Measurements from ENCODE around the gene RPL23.

The RPL23 gene

GRCh38 chr17:38853292-38854219 lies at the start of gene RPL23:
TSS of gene RPL23 (minus strand) at chr17:38853721. CDS start at chr17:38853710, 11 bp downstream.
- DNase-seq, result peak; percentile 95

GRCh38 chr17:38900978-38901656 lies 47.6 kb upstream of the RPL23 start:
- DNase-seq, result peak; percentile 65

- DNase-seq, result no peak
These were observed 45.9 kb upstream of the RPL23 start for GRCh38 chr17:38899421-38899820.

- DNase-seq, result peak; percentile 88
These were observed 45.4 kb upstream of the RPL23 start for GRCh38 chr17:38898812-38899348.

GRCh38 chr17:38898291-38898679 lies 44.8 kb upstream of the RPL23 start:
- DNase-seq, result no peak

- no peak for DNase-seq
These were observed 44.3 kb upstream of the RPL23 start for GRCh38 chr17:38897671-38898290.

GRCh38 chr17:38897176-38897575 lies 43.7 kb upstream of the RPL23 start:
- DNase-seq, result no peak

- DNase-seq, result no peak
These were observed 42.9 kb upstream of the RPL23 start for GRCh38 chr17:38896346-38896954.

GRCh38 chr17:38894276-38894675 lies 40.8 kb upstream of the RPL23 start:
- no peak for DNase-seq

GRCh38 chr17:38893607-38894006 lies 40.1 kb upstream of the RPL23 start:
- no peak for DNase-seq

- no peak for DNase-seq
These were observed 39.6 kb upstream of the RPL23 start for GRCh38 chr17:38893113-38893512.

GRCh38 chr17:38892620-38893019 lies 39.1 kb upstream of the RPL23 start:
- DNase-seq, result no peak

GRCh38 chr17:38892083-38892482 lies 38.6 kb upstream of the RPL23 start:
- no peak for DNase-seq

GRCh38 chr17:38891441-38891840 lies 37.9 kb upstream of the RPL23 start:
- DNase-seq, result no peak

- DNase-seq, result no peak
These were observed 36.9 kb upstream of the RPL23 start for GRCh38 chr17:38890410-38890746.

- no peak for DNase-seq
These were observed 36.4 kb upstream of the RPL23 start for GRCh38 chr17:38889745-38890409.

- DNase-seq, result no peak
These were observed 35.3 kb upstream of the RPL23 start for GRCh38 chr17:38888842-38889241.

GRCh38 chr17:38886643-38887010 lies 33.1 kb upstream of the RPL23 start:
- no peak for DNase-seq

GRCh38 chr17:38885728-38886642 lies 32.5 kb upstream of the RPL23 start:
- DNase-seq, result no peak

- DNase-seq, result no peak
These were observed 31.7 kb upstream of the RPL23 start for GRCh38 chr17:38885044-38885727.

Data from CD4-positive, alpha-beta T cell treated with Interleukin-4 for 4 hours (primary cell).